Endothelial cell of umbilical vein (primary cell): Measurements from ENCODE around the gene CLEC14A. TPM values are rescaled to one million over a fixed set of nuclear protein-coding genes. Genes with fewer than 3 reads are reported as not detected.

Experiments used
- BruUV-seq: library from RNA; stranded (reverse); fragments of 400-500 nt; replicated peaks from 2 replicates; lab custom pipeline; 2021; lab: Mats Ljungman, UMichigan
- CTCF ChIA-PET: fragments of 300-600, 350-600 bp; sonication (Branson Sonifier 250); formaldehyde crosslinking; loops from one replicate; lab custom pipeline; 2021; ENCODE audit warnings: antibody characterized with exemption, inconsistent platforms; lab: Charles Lee
- POLR2A ChIA-PET: fragments of 300-600, 350-600 bp; sonication (Branson Sonifier 250); formaldehyde crosslinking; loops from one replicate; lab custom pipeline; 2021; ENCODE audit warnings: antibody characterized with exemption, inconsistent platforms; lab: Charles Lee
- DNase-seq: peaks from one replicate; pipeline ENCODE4 v3.0.0-alpha.2; 2011; ENCODE audit warnings: low read depth, low spot score
- FAIRE-seq: peaks from 2 replicates; lab custom pipeline; 2011; peaks lifted over from hg19 to GRCh38; lab: Jason Lieb, UNC
- H2AFZ ChIP-seq: 2 replicates; pipeline ENCODE4 v1.6.0; 2012; ENCODE audit warnings: low read depth, low read length, control low read depth, inconsistent platforms
- H3K27ac ChIP-seq: 2 replicates; pipeline ENCODE4 v1.5.1; 2011; ENCODE audit warnings: low read depth, mild to moderate bottlenecking, control low read depth, low read length, moderate library complexity; ENCODE audit not compliant: insufficient read depth
- H3K27me3 ChIP-seq, 2 experiments: 2 replicates each; pipeline versions ENCODE4 v1.6.0 to v1.6.1; 2011; ENCODE audit warnings: low read length in 2 of 2, mixed read lengths in 1 of 2; ENCODE audit not compliant: control insufficient read depth in 2 of 2, insufficient read depth in 2 of 2
- H3K36me3 ChIP-seq, 2 experiments: 2 replicates in 1 of 2; 3 replicates in 1 of 2; pipeline ENCODE4 v1.5.1; 2011; ENCODE audit warnings: low read length in 2 of 2, mild to moderate bottlenecking in 1 of 2, moderate library complexity in 1 of 2; ENCODE audit not compliant: control insufficient read depth in 2 of 2, insufficient read depth in 2 of 2; ENCODE audit errors: extremely low read depth in 1 of 2
- H3K4me1 ChIP-seq: 3 replicates; pipeline ENCODE4 v1.5.1; 2011; ENCODE audit warnings: mild to moderate bottlenecking, low read length; ENCODE audit not compliant: control insufficient read depth, insufficient read depth; ENCODE audit errors: extremely low read depth
- H3K4me2 ChIP-seq: 2 replicates; pipeline ENCODE4 v1.6.1; 2011; ENCODE audit warnings: low read length, control low read depth, mixed read lengths; ENCODE audit not compliant: insufficient read depth
- H3K4me3 ChIP-seq, 3 experiments: fragments of 200-600 bp in 1 of 3; sonication (generic), shearing (Covaris generic) in 1 of 3; replicated peaks in 1 of 3; 2 replicates each; pipeline ENCODE4 v1.5.1; 2011 to 2016; ENCODE audit warnings: control low read depth in 3 of 3, low read length in 3 of 3, mild to moderate bottlenecking in 2 of 3, inconsistent platforms in 1 of 3, low read depth in 1 of 3, moderate library complexity in 1 of 3; ENCODE audit not compliant: insufficient read depth in 1 of 3
- H3K79me2 ChIP-seq: 2 replicates; pipeline ENCODE4 v1.6.0; 2012; ENCODE audit warnings: low read length, inconsistent platforms; ENCODE audit not compliant: control insufficient read depth, insufficient read depth
- H3K9ac ChIP-seq: replicated peaks from 2 replicates; pipeline ENCODE3; 2011; ENCODE audit warnings: low read length, control low read depth; ENCODE audit not compliant: insufficient read depth; ENCODE audit errors: extremely low read depth
- H3K9me1 ChIP-seq: replicated peaks from 3 replicates; pipeline ENCODE4 v1.6.0; 2011; ENCODE audit warnings: mild to moderate bottlenecking, low read length; ENCODE audit not compliant: control insufficient read depth, insufficient read depth; ENCODE audit errors: extremely low read depth
- H3K9me3 ChIP-seq: replicated peaks from 2 replicates; pipeline ENCODE4 v1.5.1; 2012; ENCODE audit warnings: low read length, inconsistent platforms; ENCODE audit not compliant: control insufficient read depth, insufficient read depth
- H4K20me1 ChIP-seq: replicated peaks from 2 replicates; pipeline ENCODE3; 2011; ENCODE audit warnings: mild to moderate bottlenecking, low read length; ENCODE audit not compliant: control insufficient read depth, insufficient read depth; ENCODE audit errors: extremely low read depth
- EZH2 ChIP-seq: IDR thresholded peaks from 2 replicates; pipeline ENCODE4 v1.6.1; 2012; ENCODE audit warnings: borderline replicate concordance, low read depth, mild to moderate bottlenecking, moderate library complexity, low read length, inconsistent platforms; ENCODE audit not compliant: severe bottlenecking
- FOS ChIP-seq: IDR thresholded peaks from 2 replicates; pipeline ENCODE4 v1.6.1; 2011; ENCODE audit warnings: mild to moderate bottlenecking, low read length, moderate library complexity, borderline replicate concordance; ENCODE audit not compliant: insufficient read depth
- GATA2 ChIP-seq: IDR thresholded peaks from 2 replicates; pipeline ENCODE4 v1.7.0; 2011; ENCODE audit warnings: low read depth, mild to moderate bottlenecking, moderate library complexity, mixed read lengths, low read length; ENCODE audit not compliant: insufficient read length, insufficient read depth
- JUN ChIP-seq: IDR thresholded peaks from 2 replicates; pipeline ENCODE4 v1.6.1; 2011; ENCODE audit warnings: borderline replicate concordance, low read depth; ENCODE audit not compliant: insufficient read length, insufficient read depth
- POLR2A ChIP-seq: IDR thresholded peaks from 2 replicates; pipeline ENCODE4 v1.6.1; 2012; ENCODE audit warnings: low read depth, mild to moderate bottlenecking, control low read depth, low read length
- POLR2AphosphoS5 ChIP-seq: IDR thresholded peaks from 2 replicates; pipeline ENCODE4 v1.6.1; 2012; ENCODE audit warnings: low read depth, mild to moderate bottlenecking, control low read depth, low read length, moderate library complexity; ENCODE audit not compliant: insufficient read depth
- dilution Hi-C: fragments of 300-500 bp; cut with MboI; formaldehyde crosslinking; loops from one replicate; pipeline ENCODE4 v1.15.0; 2019; ENCODE audit warnings: low sequenced_read_pairs; ENCODE audit not compliant: extremely low pct_ligation_motif_present
- intact Hi-C: fragments of 100-400 bp; cut with micrococcal nuclease; formaldehyde crosslinking; loops from one replicate; pipeline ENCODE4 v1.10.0; 2022
- polyA plus RNA-seq, 4 experiments: library from polyadenylated mRNA; depleted of rRNA in 3 of 4; stranded (reverse) in 3 of 4; unstranded in 1 of 4; fragments of >200 nt; gene quantifications; 2 replicates each; pipeline versions ENCODE4 v1.2.1 to v1.2.3, GENCODE V29; 2011 to 2012; ENCODE audit warnings: missing spikeins in 1 of 4
- total RNA-seq: library from RNA; stranded (reverse); gene quantifications from 2 replicates; pipeline ENCODE4 v1.2.3, GENCODE V29; 2021

CLEC14A gene
- total and polyA plus RNA-seq, 2 donors (not counting 3 experiments of a cell fraction or from before 2014, with no cell fraction given): 396 to 562 TPM

DNA sequence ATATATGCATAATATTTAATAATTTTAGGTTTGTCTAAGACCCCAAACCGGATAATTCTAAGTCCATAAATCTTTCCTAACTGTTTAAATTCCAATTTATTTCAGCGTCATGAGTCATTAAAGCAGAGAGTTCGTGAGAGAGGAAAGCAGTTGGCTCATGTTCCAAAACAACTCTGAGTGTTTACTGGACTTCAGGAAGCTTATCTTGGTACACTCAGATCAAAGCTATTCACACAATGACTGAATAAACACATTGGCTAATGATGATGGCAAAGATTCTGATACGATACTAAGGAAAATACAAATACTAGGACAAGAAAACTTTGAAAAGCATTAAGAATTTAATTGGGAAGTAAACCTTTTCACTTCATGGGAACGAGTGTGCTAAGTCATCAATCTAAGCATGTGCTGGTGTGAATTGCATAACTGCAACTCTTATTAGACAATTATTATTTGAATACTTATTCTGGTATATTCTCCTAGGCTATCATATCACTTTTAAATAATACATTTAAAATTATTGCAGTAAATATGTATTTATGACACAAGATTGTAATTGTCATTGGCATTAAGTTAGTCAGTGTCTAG is 34.8 kb upstream of the CLEC14A start:
- TF ChIP-seq POLR2A (peak; percentile 74), JUN (peak; percentile 99), EZH2 (no peak), GATA2 (peak; percentile 98), POLR2AphosphoS5 (peak; percentile 96), FOS (peak; percentile 97)
- Histone ChIP-seq H3K9me1 (no peaks in the 10 kb centered on the region), H3K4me1 (peaks cover 44% of the 10 kb centered on the region), H3K79me2 (no peaks in the 10 kb centered on the region), H2AFZ (no peak overlapping the region), H3K4me3 (peak overlapping the region in 1 of 3 experiments; percentile 34), H3K4me2 (peak overlapping the region; percentile 88), H3K9ac (peak overlapping the region; percentile 90), H3K27me3 (no peaks in the 10 kb centered on the region), H3K9me3 (no peaks in the 10 kb centered on the region), H3K36me3 (no peaks in the 10 kb centered on the region), H4K20me1 (no peaks in the 10 kb centered on the region), H3K27ac (peak overlapping the region; percentile 99)
- POLR2A ChIA-PET: interaction anchor here (1.0 to 3.4 kb wide), 5 partner anchors 33 to 114 kb away, joined by 3 to 30 read pairs (median 5); partner anchors contain the start of gene CLEC14A
- dilution Hi-C loops (no loop called here), intact Hi-C loops (loop anchor here (1.0 kb wide), 8 partner anchors 20 to 702 kb away; partner anchors contain the start of gene CLEC14A)
- FAIRE-seq (peak; percentile 68), DNase-seq (peak; percentile 99)
- BruUV-seq: no TSS peak
- CTCF ChIA-PET: interaction anchor here (0.8 to 4.4 kb wide), 13 partner anchors 10 to 309 kb away, joined by 3 to 54 read pairs (median 5); partner anchors contain the start of gene CLEC14A

DNA sequence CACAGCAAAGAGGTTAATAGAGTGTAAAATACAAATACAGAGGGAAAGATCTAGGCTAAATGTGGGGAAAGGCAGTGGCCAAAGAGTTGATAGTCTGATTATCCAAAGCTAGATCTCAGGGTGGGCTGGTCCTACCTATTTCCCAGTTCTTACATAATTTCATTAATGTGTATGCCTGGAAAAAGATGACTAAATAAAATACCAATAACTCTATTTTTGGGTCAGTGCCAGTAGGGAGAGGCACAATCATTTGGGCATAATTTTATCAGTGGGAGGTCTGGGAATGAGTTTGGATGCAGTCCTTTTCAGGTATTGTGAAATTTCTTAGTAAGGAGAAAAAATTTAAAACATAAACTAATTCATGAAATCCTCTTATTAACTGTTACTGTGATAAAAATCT is 30.6 kb upstream of the CLEC14A start:
- Histone ChIP-seq H3K4me3 (no peak overlapping the region), H3K27me3 (no peaks in the 10 kb centered on the region), H3K4me2 (no peak overlapping the region), H4K20me1 (no peaks in the 10 kb centered on the region), H2AFZ (no peak overlapping the region), H3K9me3 (no peaks in the 10 kb centered on the region), H3K4me1 (peaks cover 32% of the 10 kb centered on the region), H3K9me1 (no peaks in the 10 kb centered on the region), H3K36me3 (no peaks in the 10 kb centered on the region), H3K9ac (no peak overlapping the region), H3K27ac (no peak overlapping the region), H3K79me2 (no peaks in the 10 kb centered on the region)
- FAIRE-seq (no peak), DNase-seq (no peak)
- POLR2A ChIA-PET: interaction anchor here (1.0 kb wide), 1 partner anchor 31 kb away, joined by 3 read pairs; no protein-coding TSS in a partner anchor
- dilution Hi-C loops: no loop called here
- no TSS peak for BruUV-seq
- CTCF ChIA-PET: interaction anchor here (0.6 to 2.0 kb wide), 3 partner anchors 24 to 119 kb away, joined by 3 to 14 read pairs (median 3); partner anchors contain the start of gene CLEC14A
- TF ChIP-seq GATA2: no peak
- no peak for TF ChIP-seq EZH2
- no peak for TF ChIP-seq POLR2A
- intact Hi-C loops: no loop called here
